H1 (cell line): ENCODE data around the gene OSBP2. TPM values are rescaled to one million over a fixed set of nuclear protein-coding genes. Genes with fewer than 3 reads are reported as not detected.

Experiments
- BRCA1 ChIP-seq: IDR thresholded peaks from 2 replicates; pipeline ENCODE4 v1.6.1; 2012; ENCODE audit warnings: low read depth, low read length, improper control_type of control experiment
- CBX5 ChIP-seq: fragments of 300-800, 300-1000 bp; sonication (generic); IDR thresholded peaks from 2 replicates; pipeline ENCODE4 v1.7.1; 2016; ENCODE audit warnings: antibody characterized with exemption, low read length, low read depth
- CBX8 ChIP-seq: fragments of 300-800, 300-1000 bp; sonication (generic); IDR thresholded peaks from 2 replicates; pipeline ENCODE4 v1.7.1; 2016; ENCODE audit warnings: low read depth, low read length, borderline replicate concordance
- CEBPB ChIP-seq: IDR thresholded peaks from 2 replicates; pipeline ENCODE4 v1.6.1; 2012; ENCODE audit warnings: low read depth, low read length
- CHD1 ChIP-seq: IDR thresholded peaks from 2 replicates; pipeline ENCODE4 v1.6.1; 2012; ENCODE audit warnings: low read depth, low read length, improper control_type of control experiment
- EZH2 ChIP-seq: fragments of 200-600 bp; sonication (generic); IDR thresholded peaks from 2 replicates; pipeline ENCODE4 v1.7.1; 2012; ENCODE audit warnings: low read depth, mild to moderate bottlenecking, moderate library complexity, low read length, inconsistent platforms; ENCODE audit not compliant: severe bottlenecking
- GABPA ChIP-seq: IDR thresholded peaks from 2 replicates; pipeline ENCODE4 v1.6.1; 2011; ENCODE audit warnings: mild to moderate bottlenecking, low read length, moderate library complexity, borderline replicate concordance; ENCODE audit not compliant: insufficient read depth
- JUN ChIP-seq: IDR thresholded peaks from 2 replicates; pipeline ENCODE4 v1.6.1; 2011; ENCODE audit warnings: low read depth, mild to moderate bottlenecking, improper control_type of control experiment, low read length
- JUND ChIP-seq: IDR thresholded peaks from 2 replicates; pipeline ENCODE4 v1.6.1; 2011; ENCODE audit warnings: mild to moderate bottlenecking, improper control_type of control experiment, low read length
- KDM4A ChIP-seq: IDR thresholded peaks from one replicate; pipeline ENCODE4 v1.7.1; 2012; ENCODE audit warnings: low read depth, mild to moderate bottlenecking, moderate library complexity, low read length, inconsistent platforms; ENCODE audit not compliant: severe bottlenecking
- KDM5A ChIP-seq: fragments of 200-600 bp; IDR thresholded peaks from 2 replicates; pipeline ENCODE4 v1.7.1; 2012; ENCODE audit warnings: mild to moderate bottlenecking, low read length, inconsistent platforms, mixed read lengths
- RAD21 ChIP-seq, 2 experiments: IDR thresholded peaks in 1 of 2; conservative IDR thresholded peaks in 1 of 2; 2 replicates each; pipeline ENCODE4 v1.6.1; 2011; ENCODE audit warnings: low read depth in 2 of 2, low read length in 2 of 2, improper control_type of control experiment in 1 of 2, inconsistent platforms in 1 of 2, mild to moderate bottlenecking in 1 of 2, moderate library complexity in 1 of 2
- RBBP5 ChIP-seq: IDR thresholded peaks from 2 replicates; pipeline ENCODE4 v1.7.1; 2012; ENCODE audit warnings: low read depth, mild to moderate bottlenecking, inconsistent platforms, low read length, moderate library complexity, borderline replicate concordance
- RNF2 ChIP-seq: fragments of 200-900, 300-1000 bp; sonication (generic); IDR thresholded peaks from 2 replicates; pipeline ENCODE4 v1.7.1; 2016; ENCODE audit warnings: borderline replicate concordance, low read depth, mild to moderate bottlenecking, antibody characterized with exemption, low read length; ENCODE audit not compliant: poor library complexity, severe bottlenecking; ENCODE audit errors: missing control alignments
- ZNF274 ChIP-seq: IDR thresholded peaks from 2 replicates; pipeline ENCODE4 v1.7.0; 2012; ENCODE audit warnings: low read length, borderline replicate concordance; ENCODE audit errors: extremely low read depth
- polyA plus RNA-seq, 7 experiments: library from polyadenylated mRNA; depleted of rRNA in 3 of 7; stranded (reverse) in 5 of 7; unstranded in 2 of 7; fragments of >200 nt in 5 of 7; fragments of 200-250 nt in 2 of 7; gene quantifications; 1 replicate in 5 of 7; 2 replicates in 1 of 7; 4 replicates in 1 of 7; pipeline versions ENCODE4 v1.2.1 to v1.2.3, GENCODE V29; 2011 to 2013; ENCODE audit warnings: missing spikeins in 2 of 7, mixed read lengths in 2 of 7
- total RNA-seq: library from RNA; stranded (reverse); fragmentation: NEBNext Ultra II Directional; extraction: Animal tissue kit (Norgen Biotek cat#: 25700); gene quantifications from 2 replicates; pipeline ENCODE4 v1.2.1, GENCODE V29; 2021

Gene OSBP2
- total and polyA plus RNA-seq, 2 of the 8 experiments (the other 6 are each of a cell fraction or from before 2014, with no cell fraction given), result 3.4 to 3.7 TPM

DNA sequence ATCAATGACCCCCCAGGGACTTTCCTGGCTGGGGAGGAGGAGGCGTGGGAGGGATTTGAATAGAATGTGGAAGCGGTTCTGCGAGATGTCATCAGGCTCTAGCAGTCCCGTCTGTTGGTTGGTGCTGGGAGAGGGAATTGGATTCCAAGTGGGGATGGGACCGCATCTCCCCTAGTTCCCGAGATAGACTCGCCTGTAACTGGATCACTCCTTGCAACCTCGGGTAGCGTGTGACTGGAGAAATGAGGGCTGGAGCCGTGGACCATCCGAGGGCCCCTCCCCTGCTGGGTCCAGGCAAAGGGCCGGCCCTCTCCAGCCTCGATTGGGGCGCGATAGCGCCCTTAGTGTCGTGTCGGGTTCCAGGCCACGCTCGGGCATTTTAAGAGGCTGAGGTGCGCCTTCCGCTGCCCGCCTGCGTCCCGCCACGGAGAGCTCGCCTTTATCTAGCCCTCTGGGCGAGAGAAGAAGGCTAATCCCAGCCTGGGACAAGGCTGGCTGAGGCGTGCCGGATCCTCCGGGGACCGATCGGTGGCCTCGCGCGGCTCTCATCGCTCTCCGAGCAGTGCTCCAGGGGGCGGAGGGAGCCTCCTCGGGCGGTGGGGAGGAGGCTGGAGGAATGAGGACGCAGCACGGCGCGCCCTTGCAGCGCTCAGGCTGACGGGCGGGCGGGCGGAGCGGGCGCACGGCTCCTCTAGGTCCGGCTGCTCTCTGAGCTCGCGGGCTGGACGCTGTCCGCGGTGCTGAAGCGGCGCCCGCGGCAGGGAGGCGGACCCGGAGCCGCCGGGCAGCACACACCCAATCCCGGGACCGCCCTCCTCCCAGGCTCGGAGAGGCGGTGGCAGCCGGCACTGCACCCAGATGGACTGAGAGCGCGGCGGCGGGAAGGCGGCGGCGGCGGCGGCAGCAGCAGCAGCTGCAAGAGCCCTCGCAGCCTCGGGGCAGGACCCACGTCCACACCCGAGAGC is 107.8 kb downstream of the OSBP2 start (continued):
- TF ChIP-seq EZH2, result no peak
- peak in 1 of 2 experiments; percentile 31; a peak in 1 of 4 replicates for TF ChIP-seq RAD21 (IDR thresholded peaks at IDR 0.05 in 1 of 2, conservative IDR thresholded peaks at IDR 0.05 in 1 of 2; ENCODE audit: low read depth in 2 of 2, low read length in 2 of 2)
- no peak for TF ChIP-seq ZNF274
- peak; percentile 34 for TF ChIP-seq KDM4A
- no peak for TF ChIP-seq CBX8
- no peak for TF ChIP-seq RBBP5
- TF ChIP-seq BRCA1, result no peak
- TF ChIP-seq GABPA, result no peak
- no peak for TF ChIP-seq CHD1
- no peak for TF ChIP-seq CBX5
- TF ChIP-seq KDM5A, result no peak
- TF ChIP-seq CEBPB, result no peak
- TF ChIP-seq RNF2, result no peak
- TF ChIP-seq JUN, result no peak
- TF ChIP-seq JUND, result peak; percentile 61; the same call in 1 of the 2 replicates
